Activated T-cell treated with anti-CD3 and anti-CD28 coated beads for 48 hours (primary cell): ENCODE measurements around the gene AK4.
"Not testable (repeated sequence)": the region's sequence is repeated elsewhere in the genome, so short reads cannot be mapped to it uniquely, and the experiment has no call there.

Source experiments
- DNase-seq: peaks from one replicate; pipeline ENCODE4 v3.0.0-alpha.2; 2020; ENCODE audit warnings: low read depth

Gene AK4

DNA sequence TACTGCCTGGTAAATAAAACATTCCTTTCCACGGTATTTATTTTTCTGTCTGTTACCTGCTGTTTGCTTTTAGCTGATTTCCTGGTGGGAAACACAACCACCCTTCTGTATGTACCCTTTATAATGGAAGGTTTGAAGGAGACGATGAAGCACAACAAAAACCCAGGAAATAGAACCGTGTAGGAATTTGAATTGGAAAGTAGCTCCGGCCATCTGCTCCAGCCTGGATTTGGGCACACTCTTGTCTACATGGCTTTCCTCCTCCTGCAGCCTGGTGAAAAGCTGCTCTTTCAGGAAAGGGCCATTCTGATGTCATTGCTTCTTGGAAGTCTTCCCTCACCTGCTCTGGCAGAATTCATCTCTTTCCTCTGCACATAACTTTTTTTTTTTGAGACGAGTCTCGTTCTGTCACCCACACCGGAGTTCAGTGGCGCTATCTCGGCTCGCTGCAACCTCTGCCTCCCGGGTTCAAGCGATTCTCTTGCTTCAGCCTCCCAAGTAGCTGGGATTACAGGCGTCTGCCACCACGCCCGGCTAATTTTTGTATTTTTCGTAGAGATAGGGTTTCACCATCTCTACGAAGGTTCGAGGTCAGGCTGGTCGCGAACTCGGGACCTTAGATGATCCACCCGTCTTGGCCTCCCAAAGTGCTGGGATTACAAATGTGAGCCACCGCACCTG, 2.7 kb downstream of the AK4 start:
- DNase-seq = no peak

DNA sequence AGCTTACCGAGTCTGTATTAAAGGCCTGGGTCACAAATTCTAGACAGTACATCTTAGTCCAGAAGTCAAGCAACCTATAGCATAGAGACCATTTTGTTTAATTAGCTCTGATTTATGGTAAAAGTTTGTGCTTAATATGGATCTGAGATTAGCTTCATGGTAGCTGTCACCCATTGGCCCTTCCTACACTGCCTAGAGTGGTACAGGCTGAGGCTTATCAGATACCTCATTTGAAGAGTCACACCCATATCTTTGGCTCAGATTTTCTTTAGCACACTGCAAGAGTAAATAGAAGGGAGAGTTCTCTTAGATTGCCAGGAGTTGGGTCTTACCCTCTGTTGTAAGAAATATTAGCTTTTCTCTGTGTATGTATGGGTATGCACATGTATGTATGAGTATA, 3.6 kb downstream of the AK4 start:
- no peak for DNase-seq

DNA sequence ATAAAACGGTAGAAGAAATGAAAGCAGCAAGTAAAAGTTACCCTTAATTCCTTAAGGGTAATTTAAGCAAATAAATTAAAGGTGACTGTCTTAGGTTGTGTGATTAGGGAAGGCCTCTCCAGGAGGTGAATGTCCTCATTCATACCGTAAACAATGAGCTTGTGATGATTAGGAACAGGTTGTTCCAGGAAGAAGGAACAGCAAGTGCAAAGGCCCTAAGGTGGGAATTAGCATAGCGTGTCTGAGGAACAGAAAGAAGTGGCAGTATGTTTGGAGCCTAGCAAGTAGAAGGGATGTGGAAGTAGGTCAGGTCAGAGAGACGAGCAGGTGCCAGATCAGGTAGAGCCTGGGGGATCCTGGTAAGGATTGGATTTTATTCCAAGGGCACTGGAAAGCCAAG, 5.6 kb downstream of the AK4 start:
- no peak for DNase-seq

DNA sequence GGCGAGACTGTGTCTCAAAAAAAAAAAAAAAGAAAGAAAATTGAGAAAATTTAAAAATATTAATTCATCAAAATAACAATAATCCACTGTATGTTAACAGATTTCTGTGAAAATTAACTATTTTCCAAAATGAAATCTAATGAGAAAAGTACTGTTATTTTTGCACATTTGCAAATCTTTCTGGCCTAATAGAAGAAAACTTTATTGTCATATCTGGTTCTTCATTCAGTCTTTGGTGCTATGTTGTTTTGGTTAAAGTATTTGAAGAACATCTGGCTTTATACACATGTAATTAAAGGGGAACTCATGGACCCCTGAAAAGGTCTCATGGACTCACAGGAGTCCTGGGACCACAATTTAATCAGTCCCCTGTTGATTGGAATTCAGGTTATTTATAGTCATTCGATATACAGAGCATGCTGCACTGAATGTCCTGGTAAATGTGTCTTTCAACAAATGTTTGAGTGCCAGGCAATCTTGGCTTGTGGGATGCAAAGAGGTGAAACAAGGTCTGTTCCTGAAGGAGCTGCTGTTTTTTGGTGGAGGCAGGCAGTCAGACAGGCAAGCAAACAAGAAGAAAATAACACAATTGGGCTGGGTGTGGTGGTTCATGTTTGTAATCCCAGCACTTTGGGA, 9.0 kb downstream of the AK4 start:
- DNase-seq = no peak

GRCh38 chr1:65157546-65157941, 9.5 kb downstream of the AK4 start:
- DNase-seq = no peak

- DNase-seq = not testable (repeated sequence)
Measured at GRCh38 chr1:65159291-65159688, 11.3 kb downstream of the AK4 start.

- no peak for DNase-seq
Measured at GRCh38 chr1:65159801-65160523, 12.0 kb downstream of the AK4 start.

DNA sequence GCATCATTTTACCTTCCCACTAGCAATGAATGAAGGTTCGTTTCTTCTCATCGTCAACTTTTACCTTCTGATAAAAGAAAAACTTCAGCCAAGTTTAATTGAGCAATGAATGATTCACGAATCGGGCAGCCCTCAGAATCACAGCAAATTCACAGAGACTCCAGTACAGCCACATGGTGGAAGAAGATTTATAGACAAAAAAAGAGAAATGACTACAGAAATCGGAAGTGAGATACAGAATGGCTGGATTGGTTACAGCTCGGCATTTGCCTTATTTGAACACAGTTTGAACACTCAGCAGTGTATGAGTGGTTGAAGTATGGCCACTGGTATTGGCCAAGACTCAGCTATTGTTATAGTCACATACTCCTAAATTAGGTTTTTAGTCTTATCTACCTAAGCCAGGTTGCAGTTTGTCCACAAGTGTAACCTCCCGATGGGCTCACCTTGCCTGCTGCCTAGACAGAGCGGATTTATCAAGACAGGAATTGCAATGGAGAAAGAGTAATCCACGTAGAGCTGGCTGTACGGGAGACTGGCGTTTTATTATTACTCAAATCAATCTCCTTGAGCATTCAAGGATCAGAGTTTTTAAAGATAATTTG, 15.3 kb downstream of the AK4 start:
- DNase-seq = no peak

GRCh38 chr1:65164101-65164500, 16.1 kb downstream of the AK4 start:
- not testable (repeated sequence) for DNase-seq

DNA sequence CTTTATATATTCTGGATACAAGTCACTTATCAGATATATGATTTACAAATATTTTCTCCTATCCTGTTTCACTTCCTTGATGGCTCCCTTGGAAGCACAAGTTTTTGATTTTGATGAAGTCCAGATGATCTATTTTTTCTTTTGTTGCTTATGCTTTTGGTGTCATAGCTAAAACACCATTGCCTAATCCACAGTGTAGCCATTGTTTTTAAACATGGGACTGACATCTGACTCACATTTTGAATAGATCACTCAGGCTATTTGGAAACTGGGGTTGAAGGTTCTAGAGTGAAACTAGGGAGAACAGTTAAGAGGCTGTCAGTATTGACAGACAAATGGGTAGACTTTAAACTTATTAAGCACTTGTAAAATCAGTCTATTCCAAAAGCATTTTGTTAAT, 16.6 kb downstream of the AK4 start:
- no peak for DNase-seq

- no peak for DNase-seq
Measured at GRCh38 chr1:65165269-65165993, 17.4 kb downstream of the AK4 start.

DNA sequence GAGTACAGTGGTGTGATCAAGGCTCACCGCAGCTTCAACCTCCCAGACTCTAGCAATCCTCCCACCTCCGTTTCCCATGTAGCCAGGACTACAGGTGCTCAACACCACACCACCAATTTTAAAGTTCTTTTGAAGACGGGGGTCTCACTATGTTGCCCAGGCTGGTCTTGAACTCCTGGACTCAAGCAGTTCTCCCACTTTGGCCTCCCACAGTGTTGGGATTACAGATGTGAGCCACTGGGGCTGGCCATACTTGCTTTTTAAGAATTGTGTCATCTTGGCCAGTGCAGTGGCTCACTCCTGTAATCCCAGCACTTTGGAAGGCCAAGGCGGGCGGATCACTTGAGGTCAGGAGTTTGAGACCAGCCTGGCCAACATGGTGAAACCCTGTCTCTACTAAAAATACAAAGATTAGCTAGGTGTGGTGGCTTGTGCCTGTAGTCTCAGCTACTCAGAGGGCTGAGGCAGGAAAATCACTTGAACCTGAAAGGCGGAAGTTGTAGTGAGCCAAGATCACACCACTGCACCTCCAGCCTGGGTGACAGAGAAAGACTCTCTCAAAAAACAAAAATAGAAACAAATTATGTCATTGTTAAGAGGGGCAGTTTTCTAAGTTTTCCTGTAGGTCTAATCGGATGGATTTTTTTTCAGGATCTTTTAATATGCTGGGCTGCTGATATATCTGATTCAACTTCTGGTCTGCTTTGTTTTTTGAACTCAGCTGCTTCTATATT, 18.7 kb downstream of the AK4 start:
- no peak for DNase-seq

DNA sequence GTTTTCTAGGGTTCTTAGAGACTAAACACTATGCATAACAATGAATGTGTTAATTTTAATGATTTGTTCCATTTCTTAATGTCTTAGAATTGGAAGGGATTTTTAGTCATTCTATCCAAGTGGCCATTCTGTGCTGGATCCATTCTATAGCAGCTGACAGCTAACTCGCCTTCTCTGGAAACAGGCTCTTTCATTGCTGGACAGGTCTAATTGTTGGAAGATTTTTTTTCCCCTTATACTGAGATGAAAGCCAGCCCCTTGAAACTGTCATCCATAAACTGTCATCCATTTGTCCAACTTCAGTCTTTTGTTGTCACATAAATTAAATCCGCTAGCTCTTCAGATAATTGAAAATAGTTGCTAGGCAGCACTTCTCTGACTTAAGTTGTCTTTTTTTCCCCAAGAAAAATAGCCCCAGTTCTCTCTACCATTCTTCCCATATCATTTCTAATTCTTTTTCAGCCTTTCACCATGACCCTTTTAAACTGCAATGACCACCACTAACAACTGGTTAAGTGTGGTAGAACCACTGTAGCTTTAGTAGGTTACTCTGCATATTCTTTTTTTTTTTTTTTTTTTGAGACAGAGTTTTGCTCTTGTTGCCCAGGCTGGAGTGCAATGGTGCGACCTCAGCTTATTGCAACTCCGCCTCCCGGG, 19.7 kb downstream of the AK4 start:
- no peak for DNase-seq

GRCh38 chr1:65168867-65169266, 20.9 kb downstream of the AK4 start:
- no peak for DNase-seq

- DNase-seq = no peak
Measured at GRCh38 chr1:65170511-65171142, 22.6 kb downstream of the AK4 start.

- no peak for DNase-seq
Measured at GRCh38 chr1:65172936-65173690, 25.1 kb downstream of the AK4 start.

- DNase-seq = no peak
Measured at GRCh38 chr1:65174585-65174984, 26.6 kb downstream of the AK4 start.

GRCh38 chr1:65175171-65176055, 27.4 kb downstream of the AK4 start:
- no peak for DNase-seq

DNA sequence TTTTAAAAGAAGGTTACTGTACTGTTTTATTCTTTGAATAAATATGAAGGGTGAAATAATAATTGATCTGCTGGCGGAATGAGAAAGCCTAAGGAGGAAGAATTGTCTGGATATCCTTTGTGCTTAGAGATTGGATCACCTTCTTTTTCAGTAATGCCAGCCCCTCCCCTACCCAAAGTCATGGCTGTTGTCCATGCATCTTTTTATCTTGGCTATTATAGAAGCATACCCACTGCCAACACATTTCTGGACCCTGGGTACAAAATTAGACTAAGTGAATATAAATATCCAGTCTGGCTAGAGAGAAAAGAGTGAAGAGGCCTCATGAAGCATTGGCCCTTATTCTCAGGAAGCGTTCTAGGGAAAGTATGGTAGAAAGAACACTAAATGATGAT, 28.1 kb downstream of the AK4 start:
- no peak for DNase-seq
